ENCODE data around the gene SLC5A7.

Gene SLC5A7

DNA sequence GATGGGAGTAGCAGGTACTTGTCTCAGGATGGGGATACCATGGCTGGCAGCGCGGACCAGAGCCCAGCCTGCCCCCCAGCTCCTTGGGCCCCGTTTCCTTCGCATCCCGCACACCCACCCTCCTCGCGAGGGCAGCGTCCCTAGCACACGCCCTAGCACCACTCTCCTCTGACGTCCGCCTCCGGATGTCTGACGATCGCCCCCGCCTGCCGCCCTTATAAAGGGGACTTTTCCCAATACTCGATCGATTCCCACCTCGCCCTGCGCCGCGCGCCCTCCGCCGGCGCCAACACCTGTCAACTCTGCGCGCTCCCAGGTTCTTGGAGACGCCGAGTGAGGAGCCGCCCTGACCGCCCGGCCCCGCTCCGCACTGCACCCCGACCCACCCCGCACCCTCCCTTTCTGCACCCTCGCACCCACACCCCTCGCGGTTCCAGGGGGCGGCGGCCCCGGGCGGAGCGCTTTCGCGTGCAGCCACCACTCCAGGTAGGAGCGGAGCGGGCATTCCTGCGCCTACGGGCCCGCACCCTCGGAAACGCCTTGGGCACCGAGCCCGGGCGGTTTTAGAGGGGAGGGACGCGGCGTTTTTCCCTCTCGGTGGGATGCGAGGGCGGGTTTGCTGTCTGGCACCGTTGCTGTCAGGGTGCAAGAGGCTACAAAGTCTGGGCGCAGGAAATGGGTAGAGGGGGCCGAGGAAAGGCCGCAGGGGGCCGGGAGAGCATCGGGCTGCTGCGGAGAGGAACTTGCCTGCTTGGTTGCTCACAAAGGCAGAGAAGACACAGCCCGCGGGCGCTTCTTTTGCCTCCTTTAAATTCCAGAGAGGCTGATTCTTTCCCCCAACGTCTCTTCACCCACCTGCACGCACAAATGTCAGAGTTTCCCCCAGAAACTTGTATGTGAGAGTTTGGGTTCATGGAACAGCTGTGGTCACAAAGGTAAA is at the start of gene SLC5A7:
Gene SLC5A7 (plus strand): TSS at position 247 of the 940 bp plus-strand sequence. CDS start 1,632 bp downstream, outside the sequence.
- no peak for DNase-seq

DNA sequence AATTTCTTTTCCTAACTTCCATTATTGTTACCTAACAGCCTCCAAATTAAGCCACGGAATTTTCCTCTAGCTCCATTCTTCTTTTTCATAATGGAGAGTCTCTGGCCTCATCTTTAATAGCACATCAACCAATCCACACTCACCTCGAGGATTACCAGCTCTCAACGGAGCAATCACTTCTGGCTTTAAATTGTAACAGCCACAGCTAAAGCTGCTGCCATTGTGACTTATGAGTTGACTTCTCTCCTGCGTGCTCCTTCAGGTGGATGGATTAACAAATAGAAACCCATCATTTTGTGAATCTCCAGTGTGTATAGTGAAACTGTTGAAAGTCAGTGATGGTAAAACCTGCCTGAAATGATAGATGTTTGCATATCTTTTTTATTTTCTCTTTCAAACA is 24.9 kb upstream of the SLC5A7 start:
- DNase-seq = no peak

DNA sequence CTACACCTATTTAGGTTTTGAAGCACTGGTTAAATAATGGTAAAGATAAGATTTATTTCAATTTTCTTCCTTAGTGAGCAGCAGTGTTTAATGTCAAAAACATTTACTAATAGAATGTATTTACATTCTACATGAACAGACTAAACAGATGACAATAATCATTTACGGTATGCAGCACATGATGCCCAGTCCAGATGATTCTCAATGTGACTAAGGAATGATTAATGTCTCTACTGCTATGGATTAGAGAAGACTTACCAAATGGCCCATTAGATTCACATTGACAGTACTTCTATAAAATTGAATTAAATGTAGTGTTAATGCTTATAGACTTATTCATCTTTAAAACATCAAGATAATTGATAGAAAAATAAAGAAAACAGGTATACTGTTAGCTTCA is 22.1 kb upstream of the SLC5A7 start:
- no peak for DNase-seq

DNA sequence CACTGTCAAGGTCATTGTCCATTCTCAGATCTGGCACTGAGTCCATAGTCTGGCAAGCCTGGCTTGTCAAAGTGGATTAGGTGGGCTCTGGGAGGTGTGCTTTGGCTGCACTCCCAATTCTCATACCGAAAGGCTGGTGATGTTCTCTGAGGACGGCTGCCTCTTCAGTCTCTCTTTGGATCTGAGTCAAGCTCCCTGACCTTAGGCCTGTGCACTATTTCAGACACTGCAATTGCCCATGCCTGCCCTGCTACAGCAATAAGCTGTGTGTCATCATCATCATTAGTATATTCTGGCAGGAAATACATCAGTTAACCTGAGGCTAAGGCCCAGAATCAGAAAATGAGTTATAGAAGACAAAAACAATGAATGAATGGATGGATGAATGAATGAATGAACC is 1.6 kb upstream of the SLC5A7 start:
- DNase-seq = no peak

DNA sequence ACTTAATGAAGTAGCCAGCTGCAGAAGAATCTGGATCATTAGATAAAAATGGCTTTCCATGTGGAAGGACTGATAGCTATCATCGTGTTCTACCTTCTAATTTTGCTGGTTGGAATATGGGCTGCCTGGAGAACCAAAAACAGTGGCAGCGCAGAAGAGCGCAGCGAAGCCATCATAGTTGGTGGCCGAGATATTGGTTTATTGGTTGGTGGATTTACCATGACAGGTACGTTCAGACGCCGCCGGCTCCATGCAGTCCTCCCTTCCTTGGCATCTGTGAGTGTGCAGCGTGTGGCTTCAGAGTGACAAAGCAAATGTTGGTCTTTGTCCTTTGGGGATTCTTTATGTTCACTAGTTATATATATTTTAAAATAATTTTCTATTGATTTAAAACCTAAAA is 1.8 kb downstream of the SLC5A7 start:
- no peak for DNase-seq

DNA sequence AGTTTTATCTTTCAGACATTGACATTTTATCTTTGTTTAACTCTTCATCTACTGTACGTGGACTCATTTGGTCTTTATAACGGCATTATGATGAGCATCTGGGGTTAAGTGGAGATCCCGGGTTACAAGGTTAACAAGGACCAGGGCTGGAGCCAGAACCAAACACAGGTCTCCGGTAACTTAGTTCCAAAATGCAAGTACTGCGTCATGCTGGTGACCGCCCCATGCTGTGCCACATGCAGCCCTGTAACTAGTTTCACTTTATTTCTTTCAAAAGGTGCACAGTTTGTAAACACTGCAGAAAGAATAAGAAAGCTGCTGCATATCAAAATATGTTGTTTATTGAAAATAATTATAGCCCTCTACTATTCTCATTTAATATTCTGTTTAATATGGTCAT is 3.1 kb downstream of the SLC5A7 start:
- no peak for DNase-seq

DNA sequence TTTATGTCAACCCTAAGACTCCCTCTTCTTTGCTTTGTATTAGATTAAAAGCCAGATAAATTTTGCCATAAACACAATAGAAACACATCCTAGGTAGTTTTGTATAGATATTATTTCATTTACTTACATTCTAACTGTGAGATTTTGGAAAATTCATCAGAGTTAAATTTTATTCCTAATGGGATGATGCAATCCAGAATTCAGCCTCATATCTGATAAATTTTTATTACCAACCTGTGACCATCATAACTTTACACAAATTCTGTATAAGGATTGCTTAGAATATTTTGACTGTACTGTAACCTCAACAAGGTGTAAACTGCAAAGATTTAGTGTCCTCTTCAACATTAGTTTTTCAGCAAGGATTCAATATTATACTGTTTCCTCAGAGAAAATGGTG is 4.4 kb downstream of the SLC5A7 start:
- no peak for DNase-seq

DNA sequence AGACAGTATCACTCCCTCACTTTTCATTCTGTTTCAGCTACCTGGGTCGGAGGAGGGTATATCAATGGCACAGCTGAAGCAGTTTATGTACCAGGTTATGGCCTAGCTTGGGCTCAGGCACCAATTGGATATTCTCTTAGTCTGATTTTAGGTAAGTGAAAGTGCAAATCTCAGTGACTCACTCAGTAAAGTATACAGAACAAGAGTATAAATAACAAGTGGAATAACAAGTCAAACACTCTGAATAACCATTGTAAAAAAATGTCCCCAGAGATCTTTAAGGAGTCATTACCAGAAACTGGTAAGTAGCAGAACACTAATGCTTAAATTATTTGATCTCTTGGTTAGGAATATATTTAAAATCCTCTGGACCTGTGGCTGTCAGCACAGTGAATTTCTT is 5.7 kb downstream of the SLC5A7 start:
- no peak for DNase-seq

DNA sequence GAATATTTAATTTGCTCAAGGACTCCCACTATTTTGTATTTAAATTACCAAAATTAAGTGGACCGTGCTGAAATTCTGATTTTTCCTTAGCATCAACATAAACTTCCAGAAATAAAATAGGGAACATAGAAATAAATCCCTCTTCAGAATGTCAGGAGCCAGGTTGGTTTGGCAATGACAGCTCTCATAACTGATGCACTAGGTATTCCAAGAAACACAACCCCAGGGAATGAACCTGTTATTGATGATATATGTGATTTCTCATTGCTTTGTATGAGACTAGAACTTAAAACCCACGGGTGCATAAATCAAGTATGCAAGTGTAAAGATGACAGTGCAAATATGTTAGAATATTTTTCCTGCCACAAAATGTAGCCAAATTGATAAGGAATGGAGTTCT is 12.8 kb downstream of the SLC5A7 start:
- DNase-seq = no peak

DNA sequence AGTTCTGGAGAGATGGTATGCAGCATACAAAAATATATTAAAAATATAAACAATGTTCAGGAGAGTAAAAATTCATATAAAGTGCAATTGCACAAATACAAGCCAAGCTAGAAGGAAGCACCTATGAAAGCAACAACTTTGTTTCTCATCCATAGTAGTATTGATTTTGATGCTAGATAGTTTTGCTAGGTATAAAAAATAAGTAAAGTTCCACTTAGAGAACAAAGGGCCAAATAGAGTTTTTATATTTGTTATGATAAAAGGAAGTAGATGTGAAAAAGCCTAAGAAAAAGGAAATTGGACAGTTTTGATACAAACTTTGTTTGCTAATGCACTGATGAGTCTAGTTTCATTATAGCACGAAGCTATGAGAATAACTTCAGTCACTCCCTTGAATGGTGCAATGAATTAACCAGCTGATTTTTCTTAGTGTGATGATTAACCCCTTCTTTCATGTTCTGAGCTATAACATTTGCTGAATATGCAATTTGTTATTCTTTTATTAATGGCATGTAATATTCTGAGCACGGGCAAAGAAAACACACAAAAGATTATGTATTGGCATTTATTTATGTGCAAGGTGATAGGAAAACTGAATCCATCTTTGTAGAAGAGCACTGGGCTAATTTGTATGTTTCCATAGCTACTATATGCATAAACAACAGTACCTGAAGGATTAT is 24.7 kb downstream of the SLC5A7 start:
- no peak for DNase-seq

DNA sequence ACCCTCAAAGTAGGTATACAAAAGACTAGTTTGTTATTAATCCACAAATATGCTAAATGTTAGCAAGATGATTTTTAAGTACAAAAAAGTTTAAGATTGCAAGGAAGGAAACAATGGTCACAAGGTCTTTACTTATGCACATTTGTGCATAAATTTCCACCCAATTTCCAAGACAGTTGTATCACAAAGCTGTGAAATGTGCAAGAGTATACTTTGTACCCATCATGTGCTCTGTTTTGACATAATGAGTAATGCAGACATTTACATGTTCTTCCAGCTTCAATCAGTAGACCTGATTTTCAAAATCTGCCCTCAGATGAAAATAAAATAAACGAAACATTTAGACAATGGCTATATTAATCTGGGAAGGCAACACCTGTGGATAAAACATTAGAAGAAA is 27.0 kb downstream of the SLC5A7 start:
- DNase-seq = no peak

DNA sequence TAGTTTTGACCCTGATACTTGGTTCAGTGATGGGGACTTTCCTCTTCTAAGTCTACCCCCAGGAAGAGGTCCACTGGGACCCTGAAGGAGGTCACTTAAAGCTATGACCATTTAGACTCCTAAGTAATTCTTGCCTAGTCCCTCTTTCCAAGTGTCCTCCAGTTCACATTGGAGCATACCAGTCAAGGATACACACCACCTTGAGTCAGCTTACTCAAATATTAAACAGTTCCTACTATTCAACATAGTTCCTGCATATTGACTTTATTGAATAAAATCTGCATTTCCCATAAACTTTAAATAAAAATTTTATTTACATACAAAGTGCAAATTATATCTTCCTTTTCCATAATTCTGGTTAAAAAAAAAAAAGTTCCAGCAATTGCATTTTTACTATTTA is 36.3 kb downstream of the SLC5A7 start:
- DNase-seq = no peak

DNA sequence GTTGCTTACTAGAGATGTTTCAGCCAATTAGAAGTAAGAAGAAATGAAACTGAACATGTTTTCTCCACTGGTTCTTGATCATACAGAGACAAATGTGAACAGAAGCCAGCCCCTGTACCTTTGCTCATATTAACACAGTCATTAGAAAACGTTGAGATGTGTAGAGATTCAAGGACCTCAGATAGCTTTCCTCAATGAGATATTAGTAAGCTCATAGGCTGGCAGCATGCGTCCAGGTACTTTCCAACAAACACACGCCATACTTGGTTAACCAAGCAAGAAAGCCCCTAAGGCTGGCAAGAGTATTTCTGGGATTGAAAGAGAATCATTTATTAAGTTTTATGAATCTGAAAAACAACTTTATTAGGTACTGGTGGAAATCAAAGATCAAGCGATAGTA is 37.5 kb downstream of the SLC5A7 start:
- DNase-seq = no peak

DNA sequence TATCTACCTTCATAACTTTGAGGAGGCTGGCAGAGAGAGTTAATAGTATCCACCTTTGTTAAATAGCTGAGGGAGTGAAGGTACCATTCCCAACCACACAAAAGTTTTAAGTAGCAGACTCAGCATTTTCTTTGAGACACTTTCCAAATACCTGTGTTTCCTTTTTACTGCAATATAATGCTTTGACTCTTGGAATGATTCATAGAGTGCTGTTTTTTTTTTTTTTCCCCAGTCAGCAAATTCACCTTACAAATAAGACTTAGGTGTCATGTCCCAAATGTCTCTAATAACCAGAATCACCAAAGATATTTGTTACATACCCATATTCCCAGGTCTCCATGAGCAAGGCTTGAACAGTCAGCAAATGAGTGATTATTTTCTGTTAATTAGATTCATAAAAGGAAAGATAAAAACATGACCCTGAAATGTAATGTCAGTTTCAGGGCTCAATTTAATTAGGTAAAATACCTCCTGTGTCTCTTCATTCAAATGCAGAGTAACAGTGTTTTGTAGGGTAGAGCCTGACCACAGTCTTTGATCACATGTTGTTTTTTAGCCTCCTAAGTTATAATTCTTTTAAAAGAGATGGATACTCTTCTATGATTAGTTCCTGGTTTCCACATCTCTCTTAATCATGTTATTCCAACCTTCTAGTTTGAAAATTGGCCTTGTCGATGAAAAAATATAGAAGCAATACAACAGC is 39.9 kb downstream of the SLC5A7 start:
- DNase-seq = no peak

DNA sequence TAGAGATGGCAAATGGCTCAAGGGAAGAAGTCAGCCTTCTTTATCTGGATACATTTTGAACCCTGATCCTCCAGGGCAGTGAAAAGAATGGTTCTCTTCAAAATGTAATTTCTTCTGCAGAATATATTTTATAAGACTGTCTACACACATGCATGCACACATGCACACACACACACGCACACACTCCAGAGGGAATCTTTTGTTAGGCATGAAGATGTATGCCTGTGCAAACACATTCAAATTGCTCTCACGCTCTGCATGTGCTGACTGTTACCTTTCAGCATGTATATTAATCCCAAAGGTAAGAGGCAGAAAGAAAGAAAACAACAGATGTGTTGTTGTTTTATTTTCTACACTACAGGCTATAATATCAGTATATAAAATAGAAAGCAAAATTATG is 43.2 kb downstream of the SLC5A7 start:
- no peak for DNase-seq

DNA sequence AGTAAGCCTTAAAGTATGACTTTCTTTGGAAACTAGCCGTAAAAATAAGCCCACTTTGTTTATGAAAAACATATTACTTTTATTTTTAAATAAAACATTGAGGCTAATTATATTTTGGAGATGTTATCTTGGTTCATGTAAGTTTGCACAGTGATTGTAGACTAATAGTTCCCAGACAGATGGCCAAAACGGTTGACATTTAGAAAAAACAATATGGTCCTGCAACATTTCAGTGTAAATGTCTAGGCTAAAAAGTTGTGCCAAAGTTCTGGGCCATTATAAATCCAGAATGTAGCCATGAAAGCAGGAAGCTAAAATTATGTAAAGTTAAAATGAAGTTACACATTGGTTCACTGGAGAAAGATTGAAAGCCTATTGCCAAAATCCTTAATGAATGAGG is 43.6 kb downstream of the SLC5A7 start:
- DNase-seq = no peak

DNA sequence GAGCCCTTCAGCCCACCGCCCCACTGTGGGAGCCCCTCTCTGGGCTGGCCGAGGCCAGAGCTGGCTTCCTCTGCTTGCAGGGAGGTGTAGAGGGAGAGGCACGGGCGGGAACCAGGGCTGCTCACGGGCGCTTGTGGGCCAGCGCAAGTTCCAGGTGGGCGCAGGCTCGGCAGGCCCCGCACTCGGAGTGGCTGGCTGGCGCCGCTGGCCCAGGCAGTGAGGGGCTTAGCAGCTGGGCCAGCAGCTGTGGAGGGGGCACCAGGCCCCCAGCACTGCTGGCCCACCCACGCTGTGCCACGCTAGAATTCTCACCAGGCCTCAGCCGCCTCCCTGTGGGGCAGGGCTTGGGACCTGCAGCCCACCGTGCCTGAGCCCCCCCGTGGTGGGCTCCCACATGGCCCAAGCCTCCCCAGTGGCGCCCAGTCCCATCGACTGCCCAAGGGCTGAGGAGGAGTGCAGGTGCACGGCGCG is 45.2 kb downstream of the SLC5A7 start:
- DNase-seq = no peak

DNA sequence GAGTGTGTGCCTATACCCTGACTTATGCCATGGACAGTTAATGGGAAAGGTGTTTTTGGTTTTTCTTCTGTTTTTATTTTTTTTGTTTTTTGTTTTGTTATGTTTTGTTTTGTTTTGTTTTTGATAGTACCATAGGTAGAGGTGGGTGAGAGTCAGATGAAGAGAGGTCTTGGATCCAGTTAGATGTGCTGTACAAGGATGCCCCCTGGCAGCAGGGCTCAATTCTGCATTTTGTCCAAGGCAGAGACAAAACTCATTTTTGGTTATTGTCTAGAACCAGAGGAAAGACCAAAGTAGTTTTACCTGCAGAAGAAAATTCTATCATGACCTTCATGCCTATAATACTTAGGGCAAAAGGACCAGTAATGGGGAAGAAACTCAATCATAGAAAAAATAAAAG is 48.5 kb downstream of the SLC5A7 start:
- DNase-seq = no peak

DNA sequence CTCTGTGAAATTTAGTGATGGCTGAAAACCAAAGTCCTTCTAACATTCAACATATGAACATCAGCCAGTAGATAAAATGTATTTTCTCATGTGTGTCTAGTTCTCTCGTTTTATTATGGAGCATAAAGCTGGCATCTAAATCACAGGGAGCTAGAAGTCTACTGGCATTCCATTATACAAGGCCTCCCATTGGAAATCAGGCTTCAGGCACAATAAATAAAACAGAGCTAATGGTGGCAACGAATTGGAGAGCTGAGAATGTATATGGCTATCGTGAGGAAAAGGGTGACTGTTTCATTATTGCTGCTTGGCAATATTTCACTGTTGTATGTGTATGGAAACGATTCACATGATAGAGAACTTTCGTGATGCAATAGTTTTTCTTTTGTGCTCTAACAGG is 62.4 kb downstream of the SLC5A7 start:
- no peak for DNase-seq

DNA sequence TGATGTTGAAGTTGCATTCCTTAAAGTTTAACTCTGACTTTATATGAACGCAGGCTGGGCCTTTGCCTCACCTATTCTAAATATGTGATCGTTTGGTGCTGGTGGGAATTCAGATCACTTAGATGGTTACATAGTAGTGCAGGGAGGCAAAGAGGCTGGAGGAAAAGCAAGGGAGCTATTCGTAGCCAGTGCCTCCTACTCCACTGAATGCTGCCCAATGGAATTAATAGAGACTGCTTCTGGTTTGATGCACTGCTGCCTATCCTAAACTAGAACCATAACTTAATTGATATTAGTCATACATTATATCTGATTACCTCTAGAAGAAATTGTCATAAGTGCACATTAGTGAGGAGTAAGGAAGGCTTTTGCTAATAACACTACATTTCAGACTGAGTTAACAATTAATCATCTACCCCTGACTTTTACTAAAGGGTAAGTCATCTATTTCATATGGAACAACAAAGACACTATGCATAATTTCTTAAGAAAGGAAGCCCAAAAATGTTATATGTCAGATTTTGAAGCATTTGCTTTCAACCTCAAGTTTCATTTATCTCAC is 72.3 kb downstream of the SLC5A7 start:
- no peak for DNase-seq

DNA sequence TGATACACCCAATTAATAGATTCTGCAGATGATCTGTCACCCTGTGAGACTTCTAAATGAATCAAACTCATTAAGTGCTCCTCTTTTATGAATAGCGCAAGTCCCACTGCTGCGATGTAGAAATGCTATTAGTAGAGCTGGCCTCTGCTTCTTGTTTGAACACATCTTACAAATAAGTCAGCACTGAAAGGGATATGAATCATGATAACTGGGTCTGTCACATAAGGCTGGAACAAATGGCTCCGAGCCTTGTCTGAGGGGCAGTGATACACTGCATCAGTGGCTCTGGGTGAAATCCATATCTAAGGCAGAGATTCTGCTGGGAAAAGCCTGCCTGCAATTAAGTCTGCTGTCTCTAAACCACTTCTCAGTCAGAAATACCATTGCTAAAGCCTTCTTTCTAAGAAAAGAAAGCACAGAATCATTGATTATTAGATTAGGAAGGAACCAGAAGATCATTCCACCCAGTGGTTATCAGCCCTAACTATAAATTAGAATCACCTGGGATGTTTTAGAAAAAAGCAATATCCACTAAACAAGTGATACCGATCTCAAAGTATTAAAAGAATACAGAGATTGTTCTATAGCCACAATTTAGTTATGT is 75.2 kb downstream of the SLC5A7 start:
- no peak for DNase-seq
